HG03159 (cell line): Measurements from ENCODE around the gene BMP8B.
"Not testable (repeated sequence)": the region's sequence is repeated elsewhere in the genome, so short reads cannot be mapped to it uniquely, and the experiment has no call there.

Source experiments
- ATAC-seq: cut with Tn5 transposase; IDR thresholded peaks from one replicate; pipeline ENCODE4 v1.9.1; 2021; ENCODE audit warnings: mild to moderate bottlenecking, moderate library complexity; ENCODE audit not compliant: unreplicated experiment

BMP8B gene

GRCh38 chr1:39788758-39789570 lies at the start of gene BMP8B:
TSS of gene BMP8B (minus strand) at chr1:39788865. CDS start at chr1:39788485, 380 bp downstream.
- no peak for ATAC-seq

- ATAC-seq = no peak
Observed at GRCh38 chr1:39836595-39837110, 48.0 kb upstream of the BMP8B start.

- no peak for ATAC-seq
Observed at GRCh38 chr1:39835935-39836594, 47.4 kb upstream of the BMP8B start.

GRCh38 chr1:39835110-39835509 lies 46.4 kb upstream of the BMP8B start:
- ATAC-seq = no peak

GRCh38 chr1:39833621-39834385 lies 45.1 kb upstream of the BMP8B start:
- no peak for ATAC-seq

GRCh38 chr1:39833121-39833520 lies 44.5 kb upstream of the BMP8B start:
- no peak for ATAC-seq

GRCh38 chr1:39832294-39832693 lies 43.6 kb upstream of the BMP8B start:
- ATAC-seq = no peak

GRCh38 chr1:39829791-39830533 lies 41.3 kb upstream of the BMP8B start:
- no peak for ATAC-seq

GRCh38 chr1:39828734-39829133 lies 40.1 kb upstream of the BMP8B start:
- no peak for ATAC-seq

GRCh38 chr1:39828255-39828654 lies 39.6 kb upstream of the BMP8B start:
- not testable (repeated sequence) for ATAC-seq

GRCh38 chr1:39827201-39827600 lies 38.5 kb upstream of the BMP8B start:
- ATAC-seq = no peak

GRCh38 chr1:39826583-39826982 lies 37.9 kb upstream of the BMP8B start:
- ATAC-seq = no peak

- no peak for ATAC-seq
Observed at GRCh38 chr1:39825432-39825941, 36.8 kb upstream of the BMP8B start.

GRCh38 chr1:39823450-39823849 lies 34.8 kb upstream of the BMP8B start:
- not testable (repeated sequence) for ATAC-seq

GRCh38 chr1:39822146-39822545 lies 33.5 kb upstream of the BMP8B start:
- ATAC-seq = no peak

GRCh38 chr1:39819091-39819812 lies 30.6 kb upstream of the BMP8B start:
- no peak for ATAC-seq

GRCh38 chr1:39818482-39818881 lies 29.8 kb upstream of the BMP8B start:
- no peak for ATAC-seq

- peak; percentile 86 for ATAC-seq
Observed at GRCh38 chr1:39817091-39817932, 28.6 kb upstream of the BMP8B start.
